HG03575 (cell line): ENCODE data around the gene TMCC1.
"Not testable (repeated sequence)": the region's sequence is repeated elsewhere in the genome, so short reads cannot be mapped to it uniquely, and the experiment has no call there.

Experiments used
- ATAC-seq: cut with Tn5 transposase; IDR thresholded peaks from one replicate; pipeline ENCODE4 v1.9.1; 2021; ENCODE audit not compliant: unreplicated experiment, insufficient number of reproducible peaks, low FRiP score; ENCODE audit errors: extremely low read depth

TMCC1 gene

DNA sequence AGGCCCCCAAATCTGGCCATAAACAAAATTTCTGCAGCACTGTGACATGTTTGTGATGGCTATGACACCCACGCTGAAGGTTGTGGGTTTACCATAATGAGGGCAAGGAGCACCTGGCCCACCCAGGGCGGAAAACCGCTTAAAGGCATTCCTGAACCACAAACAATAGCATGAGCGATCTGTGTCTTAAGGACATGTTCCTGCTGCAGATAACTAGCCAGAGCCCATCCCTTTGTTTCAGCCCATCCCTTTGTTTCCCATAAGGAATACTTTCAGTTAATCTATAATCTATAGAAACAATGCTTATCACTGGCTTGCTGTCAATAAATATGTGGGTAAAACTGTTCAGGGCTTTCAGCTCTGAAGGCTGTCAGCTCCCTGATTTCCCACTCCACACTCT, 7.8 kb upstream of the TMCC1 start:
- ATAC-seq = not testable (repeated sequence)

DNA sequence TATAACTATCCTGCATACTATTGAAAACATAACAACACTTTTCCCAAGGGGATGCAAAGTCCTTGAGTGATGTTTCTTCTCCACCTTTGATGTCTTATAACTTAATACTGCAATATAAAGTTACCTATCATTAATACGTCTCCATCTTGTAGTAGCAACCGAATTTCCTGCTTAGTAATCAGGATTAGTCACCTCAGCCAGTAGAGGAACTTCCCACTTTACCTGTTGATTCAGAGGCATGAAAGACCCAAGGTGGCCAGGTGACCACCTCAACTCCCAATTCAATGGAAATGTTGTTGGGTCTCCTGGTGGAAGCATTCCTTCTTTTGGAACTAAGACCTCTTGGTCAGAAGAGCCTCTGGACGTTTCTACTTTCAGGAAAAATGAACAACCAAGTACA, 3.5 kb upstream of the TMCC1 start:
- ATAC-seq = no peak

- ATAC-seq = no peak
Observed at GRCh38 chr3:129892857-129893580, 492 bp downstream of the TMCC1 start.

GRCh38 chr3:129892486-129892856, 1.0 kb downstream of the TMCC1 start:
- ATAC-seq = no peak

DNA sequence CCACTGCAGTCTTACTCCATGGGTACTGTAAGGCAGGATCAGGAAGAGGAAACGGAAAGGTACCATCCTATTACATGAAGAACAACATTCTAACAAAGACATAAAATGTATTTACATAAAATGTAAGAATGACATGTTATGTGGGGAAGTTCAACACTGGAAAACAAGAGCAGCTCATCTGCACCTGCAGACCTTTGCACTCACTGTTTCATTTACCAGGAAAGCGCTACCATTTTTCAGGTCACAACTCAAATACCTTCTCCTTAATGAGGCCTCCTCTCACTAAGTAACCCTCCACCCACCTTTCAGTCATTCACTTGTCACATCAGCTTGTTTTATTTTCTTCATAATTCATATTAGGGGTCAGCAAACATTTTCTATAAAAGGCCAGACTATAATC, 2.6 kb downstream of the TMCC1 start:
- ATAC-seq = no peak

- no peak for ATAC-seq
Observed at GRCh38 chr3:129890125-129890524, 3.4 kb downstream of the TMCC1 start.

DNA sequence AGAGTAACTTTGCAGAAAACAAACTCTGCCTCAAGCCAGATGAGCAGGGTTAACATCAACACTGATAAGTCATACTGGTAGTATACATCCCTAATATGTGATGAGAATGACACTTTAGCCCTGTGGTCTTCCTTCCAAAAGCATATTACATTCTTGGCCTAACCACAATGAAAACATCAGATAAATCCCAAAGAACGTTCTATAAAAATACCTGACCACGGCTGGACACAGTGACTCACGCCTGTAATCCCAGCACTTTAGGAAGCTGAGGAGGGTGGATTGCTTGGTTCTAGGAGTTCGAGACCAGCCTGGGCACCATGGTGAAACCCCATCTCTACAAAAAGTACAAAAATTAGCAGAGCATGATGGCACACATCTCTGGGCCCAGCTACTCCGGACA, 4.7 kb downstream of the TMCC1 start:
- ATAC-seq = no peak

DNA sequence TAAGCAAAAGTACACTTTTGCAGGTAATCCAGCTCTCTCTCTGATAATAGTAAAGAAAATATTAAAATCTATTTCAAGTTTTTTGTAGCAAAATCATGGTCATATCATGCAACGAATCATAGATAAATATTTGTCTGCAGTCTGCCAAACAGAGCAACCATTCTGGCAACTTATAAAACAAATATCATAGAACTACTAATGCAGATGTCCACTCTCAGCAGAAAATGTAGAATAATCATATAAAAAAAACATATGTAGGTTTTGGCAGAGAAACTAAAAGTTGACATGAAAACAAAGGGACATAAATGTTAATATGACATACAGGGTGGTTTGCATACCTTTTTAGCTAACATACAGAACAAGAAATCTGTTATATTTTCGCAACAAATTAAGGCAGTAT, 12.2 kb downstream of the TMCC1 start:
- no peak for ATAC-seq

DNA sequence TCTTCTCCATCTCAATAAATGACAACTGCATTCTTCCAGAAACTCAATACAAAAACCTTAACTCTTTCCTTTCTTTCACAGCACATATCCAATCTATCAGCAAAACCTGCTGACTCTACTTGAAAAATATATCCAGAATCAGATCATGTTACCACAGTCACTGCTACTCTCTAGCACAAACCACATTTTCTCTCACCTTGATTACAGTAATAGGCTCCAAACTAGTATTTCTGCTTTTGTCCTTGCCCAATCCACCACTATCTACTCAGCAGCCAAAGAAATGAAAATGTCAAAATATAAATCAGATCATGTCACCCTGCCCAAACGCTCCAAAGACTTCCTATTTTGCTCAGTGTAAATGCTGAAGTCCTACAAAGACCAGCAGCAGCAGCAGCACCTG, 15.2 kb downstream of the TMCC1 start:
- no peak for ATAC-seq

DNA sequence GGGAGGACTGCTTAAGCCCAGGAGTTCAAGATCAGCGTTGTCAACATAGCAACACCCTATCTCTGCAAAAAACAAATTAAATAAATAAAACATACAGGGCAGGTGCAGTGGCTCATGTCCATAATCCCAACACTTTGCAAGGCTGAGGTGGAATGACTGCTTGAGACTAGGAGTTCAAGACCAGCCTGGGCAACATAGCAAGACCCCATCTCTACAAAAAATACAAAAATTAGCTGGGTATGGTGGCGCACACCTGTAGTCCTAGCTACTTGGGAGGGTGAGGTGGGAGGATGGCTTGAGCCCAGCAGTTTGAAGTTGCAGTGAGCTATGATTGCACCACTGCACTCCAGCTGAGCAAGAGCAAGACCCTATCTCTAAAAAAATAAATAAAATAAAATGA, 19.0 kb downstream of the TMCC1 start:
- not testable (repeated sequence) for ATAC-seq

DNA sequence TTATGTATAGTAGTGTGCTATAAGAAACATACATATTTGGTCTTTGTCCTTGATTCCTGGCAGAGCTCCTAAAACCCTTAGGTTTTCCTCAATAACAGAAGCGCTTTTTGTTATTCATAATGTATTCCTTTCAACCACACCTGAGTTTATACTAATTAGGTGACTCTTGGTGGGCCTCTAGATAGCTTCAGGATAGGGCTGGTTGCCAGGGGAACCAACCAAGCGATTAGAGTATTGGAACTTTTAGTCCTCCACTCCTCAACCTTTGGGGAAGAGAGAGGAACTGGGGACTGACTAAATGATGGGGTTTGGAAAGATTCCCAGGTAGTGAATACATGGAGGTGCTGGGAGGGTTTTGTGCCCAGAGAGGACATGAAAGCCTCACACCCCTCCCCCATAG, 24.6 kb downstream of the TMCC1 start:
- no peak for ATAC-seq

DNA sequence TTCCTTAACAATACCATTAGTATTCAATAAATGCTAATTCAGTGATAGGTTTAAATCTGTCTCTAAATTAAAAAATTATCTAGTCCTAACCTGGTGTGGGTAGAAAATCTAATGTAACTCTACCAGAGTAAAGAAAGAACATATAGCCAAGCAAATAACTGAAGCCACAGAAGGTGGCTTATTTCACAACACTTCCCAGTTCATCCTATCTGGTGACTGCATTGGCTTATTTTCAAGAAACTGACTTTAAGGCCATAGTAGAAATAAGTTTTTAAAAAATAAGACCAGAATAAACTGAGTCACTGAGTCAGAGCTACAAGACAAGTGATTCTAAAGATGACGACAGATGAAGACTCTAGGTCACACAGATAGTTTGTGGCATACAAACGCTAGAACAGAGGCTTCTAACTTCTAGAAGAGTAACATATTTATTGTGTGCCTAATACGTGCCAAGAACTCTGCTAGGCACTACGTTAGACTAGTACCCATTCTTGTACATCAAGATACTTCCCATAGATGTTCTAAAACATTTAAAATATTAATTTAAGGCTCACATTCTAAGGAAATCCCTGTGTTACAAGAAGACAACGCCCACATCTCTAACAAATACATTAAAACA, 25.9 kb downstream of the TMCC1 start:
- ATAC-seq = no peak

GRCh38 chr3:129865806-129866205, 27.7 kb downstream of the TMCC1 start:
- no peak for ATAC-seq

DNA sequence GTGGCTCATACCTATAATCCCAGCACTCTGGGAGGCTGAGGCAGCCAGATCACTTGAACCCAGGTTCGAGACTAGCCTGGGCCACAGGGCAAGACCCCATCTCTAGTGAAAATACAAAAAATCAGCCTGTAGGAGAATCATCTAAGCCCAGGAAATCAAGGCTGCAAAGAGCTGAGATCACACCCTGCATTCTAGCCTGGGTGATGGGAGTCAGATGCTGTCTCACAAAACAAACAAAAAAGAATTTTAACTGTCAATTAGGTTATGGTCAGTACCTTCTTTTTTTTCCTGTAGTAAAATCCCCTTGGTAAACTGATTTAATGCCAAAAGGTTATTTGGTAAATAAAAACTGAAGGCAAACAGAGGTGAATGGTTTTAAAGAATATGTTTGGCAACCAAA, 29.0 kb downstream of the TMCC1 start:
- ATAC-seq = no peak

- ATAC-seq = no peak
Observed at GRCh38 chr3:129859272-129859671, 34.2 kb downstream of the TMCC1 start.

GRCh38 chr3:129857899-129858298, 35.6 kb downstream of the TMCC1 start:
- ATAC-seq = no peak

DNA sequence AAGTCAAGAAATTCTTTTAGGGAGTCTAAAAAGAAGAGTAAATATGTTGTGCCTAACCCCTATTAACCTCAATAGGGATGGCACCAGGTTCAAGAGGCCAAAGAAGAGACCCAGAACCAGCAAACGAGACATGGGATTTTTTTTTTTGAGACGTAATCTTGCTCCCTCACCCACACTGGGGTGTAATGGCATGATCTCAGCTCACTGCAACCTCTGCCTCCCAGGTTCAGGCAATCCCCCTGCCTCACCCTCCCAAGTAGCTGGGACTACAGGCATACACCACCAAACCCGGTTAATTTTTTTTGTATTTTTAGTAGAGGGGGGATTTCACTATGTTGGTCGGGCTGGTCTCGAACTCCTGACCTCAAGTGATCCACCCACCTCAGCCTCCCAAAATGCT, 36.7 kb downstream of the TMCC1 start:
- ATAC-seq = not testable (repeated sequence)

DNA sequence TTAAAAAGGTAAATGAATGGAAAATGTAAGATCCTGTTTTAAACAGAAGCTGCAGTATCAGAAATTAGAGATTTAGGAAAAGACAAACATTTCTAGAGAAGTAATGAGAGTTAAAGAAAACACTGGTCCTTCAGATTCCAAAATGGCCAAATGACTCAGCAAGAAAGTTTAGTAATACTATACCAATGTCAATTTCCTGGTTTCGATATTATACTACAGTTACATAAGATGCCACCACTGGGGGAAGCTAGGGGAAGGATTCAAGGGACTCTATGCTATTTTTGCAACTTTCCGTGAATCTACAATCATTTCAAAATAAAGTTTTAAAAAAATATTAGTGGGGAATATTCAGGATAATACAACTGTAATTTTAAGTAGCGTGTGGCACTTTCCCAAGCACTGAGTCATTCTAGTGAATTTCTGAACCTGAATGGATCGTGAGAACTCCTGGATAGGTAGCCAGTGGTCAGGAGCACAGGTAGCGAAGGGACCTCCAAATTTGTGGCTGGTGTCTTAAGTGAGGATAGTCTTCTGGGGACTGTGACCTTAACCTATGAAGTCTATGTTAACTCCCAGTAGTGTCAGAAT, 37.6 kb downstream of the TMCC1 start:
- ATAC-seq = no peak

GRCh38 chr3:129855170-129855831, 38.2 kb downstream of the TMCC1 start:
- no peak for ATAC-seq

DNA sequence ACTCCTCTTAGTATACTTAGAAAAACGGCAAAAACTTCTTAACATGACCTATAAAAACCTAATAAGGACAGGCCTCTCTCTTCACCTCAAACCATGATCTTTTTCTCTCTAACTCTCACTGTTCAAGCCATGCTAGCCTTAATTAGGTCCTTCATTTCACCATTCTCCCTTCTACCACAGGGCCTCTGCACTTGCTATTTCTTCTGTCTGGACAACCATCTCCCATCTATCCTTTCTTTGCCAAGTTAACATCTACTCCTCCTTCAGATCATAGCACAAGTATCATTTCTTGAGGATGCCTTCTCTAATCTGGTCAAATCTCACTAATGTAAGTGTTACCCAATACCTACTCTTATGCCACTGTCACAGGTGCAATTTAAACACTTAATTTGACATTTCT, 39.1 kb downstream of the TMCC1 start:
- ATAC-seq = no peak
